GM12878 (cell line): ENCODE measurements around the gene DZANK1. TPM values are rescaled to one million over a fixed set of nuclear protein-coding genes. Genes with fewer than 3 reads are reported as not detected.

ENCODE experiments used
- ATAC-seq: fragments of 200-7000 bp; cut with Tn5 transposase; 3 replicates; pipeline ENCODE4 v1.9.1; 2020; ENCODE audit warnings: mild to moderate bottlenecking, moderate library complexity
- BruUV-seq: library from RNA; stranded (reverse); fragments of 400-500 nt; replicated peaks from 2 replicates; lab custom pipeline; 2021; lab: Mats Ljungman, UMichigan
- CTCF ChIA-PET: fragments of 300-600 bp; sonication (Branson Sonifier 250); formaldehyde crosslinking; extraction: SDS; loops from one replicate; lab custom pipeline; 2021; ENCODE audit warnings: inconsistent platforms; lab: Yijun Ruan, JAX
- POLR2A ChIA-PET: fragments of 350-600 bp; formaldehyde crosslinking; extraction: SDS; loops from one replicate; lab custom pipeline; 2021; ENCODE audit warnings: inconsistent platforms; lab: Charles Lee
- RAD21 ChIA-PET: fragments of 300-600 bp; sonication (Branson Sonifier 250); formaldehyde crosslinking; loops from one replicate; lab custom pipeline; 2023; ENCODE audit warnings: antibody characterized with exemption; ENCODE audit not compliant: unreplicated experiment; lab: Charles Lee
- SMC1A ChIA-PET: fragments of 300-600 bp; sonication (Branson Sonifier 250); formaldehyde crosslinking; loops from one replicate; lab custom pipeline; 2023; ENCODE audit not compliant: unreplicated experiment, uncharacterized antibody; lab: Charles Lee
- DNase-seq: peaks from one replicate; pipeline ENCODE4 v3.0.0-alpha.2; 2011; ENCODE audit warnings: low read depth, low spot score
- FAIRE-seq: peaks from 3 replicates; lab custom pipeline; 2011; peaks lifted over from hg19 to GRCh38; lab: Jason Lieb, UNC
- H2AFZ ChIP-seq: 2 replicates; pipeline ENCODE4 v1.6.0; 2011; ENCODE audit warnings: low read depth, low read length, control low read depth; ENCODE audit not compliant: control insufficient read depth
- H3K27ac ChIP-seq: 2 replicates; pipeline ENCODE4 v1.5.1; 2011; ENCODE audit warnings: control low read depth; ENCODE audit not compliant: control insufficient read depth, insufficient read depth
- H3K27me3 ChIP-seq, 2 experiments: replicated peaks in 1 of 2; 2 replicates each; pipeline versions ENCODE4 v1.6.0 to v1.6.1; 2011; ENCODE audit warnings: low read length in 1 of 2; ENCODE audit not compliant: control insufficient read depth in 2 of 2, insufficient read depth in 2 of 2
- H3K36me3 ChIP-seq, 2 experiments: 2 replicates each; pipeline ENCODE4 v1.5.1; 2011; ENCODE audit warnings: low read length in 1 of 2; ENCODE audit not compliant: control insufficient read depth in 2 of 2, insufficient read depth in 2 of 2
- H3K4me1 ChIP-seq: 2 replicates; pipeline ENCODE4 v1.6.1; 2011; ENCODE audit warnings: mild to moderate bottlenecking, low read length, moderate library complexity, mixed read lengths; ENCODE audit not compliant: control insufficient read depth, insufficient read depth
- H3K4me2 ChIP-seq: 2 replicates; pipeline ENCODE4 v1.6.0; 2011; ENCODE audit warnings: control low read depth; ENCODE audit not compliant: control insufficient read depth, insufficient read depth
- H3K4me3 ChIP-seq: fragments of 200-600 bp; sonication (generic); 2 replicates; pipeline ENCODE4 v1.5.1; 2016
- H3K79me2 ChIP-seq: 2 replicates; pipeline ENCODE4 v1.6.0; 2011; ENCODE audit warnings: low read length; ENCODE audit not compliant: control insufficient read depth, insufficient read depth
- H3K9ac ChIP-seq: 2 replicates; pipeline ENCODE4 v1.8.0; 2011; ENCODE audit warnings: low read length, control low read depth, mixed read lengths; ENCODE audit not compliant: control insufficient read depth, insufficient read depth
- H3K9me3 ChIP-seq: replicated peaks from 3 replicates; pipeline ENCODE4 v1.5.1; 2011; ENCODE audit warnings: mild to moderate bottlenecking, low read length; ENCODE audit not compliant: control insufficient read depth, insufficient read depth
- H4K20me1 ChIP-seq: 2 replicates; pipeline ENCODE4 v1.6.0; 2011; ENCODE audit not compliant: control insufficient read depth, insufficient read depth
- DPF2 ChIP-seq: fragments of 450-650 bp; IDR thresholded peaks from 2 replicates; pipeline ENCODE4 v1.6.1; 2017; ENCODE audit warnings: mild to moderate bottlenecking
- EGR1 ChIP-seq, 2 experiments: IDR thresholded peaks; 1 replicate in 1 of 2; 2 replicates in 1 of 2; pipeline ENCODE4 v1.6.1; 2011 to 2012; ENCODE audit warnings: low read depth in 2 of 2, low read length in 2 of 2, borderline replicate concordance in 1 of 2, mild to moderate bottlenecking in 1 of 2, moderate library complexity in 1 of 2
- KDM1A ChIP-seq: fragments of 200-600 bp; sonication (generic); IDR thresholded peaks from 2 replicates; pipeline ENCODE4 v1.6.1; 2016; ENCODE audit warnings: borderline replicate concordance
- NBN ChIP-seq: fragments of 450-650 bp; IDR thresholded peaks from 2 replicates; pipeline ENCODE4 v1.6.1; 2016
- NFIC ChIP-seq: IDR thresholded peaks from 2 replicates; pipeline ENCODE4 v1.6.1; 2012; ENCODE audit warnings: low read depth, mild to moderate bottlenecking, inconsistent platforms, low read length, moderate library complexity
- POLR2A ChIP-seq: IDR thresholded peaks from 2 replicates; pipeline ENCODE4 v1.6.1; 2011; ENCODE audit warnings: low read depth, mild to moderate bottlenecking, low read length
- RAD51 ChIP-seq: fragments of 450-650 bp; IDR thresholded peaks from 2 replicates; pipeline ENCODE4 v1.6.1; 2016; ENCODE audit warnings: moderate library complexity, mild to moderate bottlenecking, inconsistent platforms
- RFX5 ChIP-seq: IDR thresholded peaks from 2 replicates; pipeline ENCODE4 v1.6.1; 2011; ENCODE audit warnings: low read depth, low read length, improper control_type of control experiment
- SREBF1 ChIP-seq: IDR thresholded peaks from 2 replicates; pipeline ENCODE4 v1.6.1; 2012; ENCODE audit warnings: mild to moderate bottlenecking, low read length
- SRF ChIP-seq, 2 experiments: IDR thresholded peaks; 2 replicates each; pipeline ENCODE4 v1.6.1; 2011; ENCODE audit warnings: low read depth in 2 of 2, low read length in 2 of 2, mild to moderate bottlenecking in 1 of 2, moderate library complexity in 1 of 2
- ZNF217 ChIP-seq: fragments of 450-650 bp; IDR thresholded peaks from 2 replicates; pipeline ENCODE4 v1.6.1; 2017; ENCODE audit warnings: antibody characterized with exemption, mild to moderate bottlenecking
- ZZZ3 ChIP-seq: IDR thresholded peaks from 2 replicates; pipeline ENCODE4 v1.6.1; 2011; ENCODE audit warnings: low read depth; ENCODE audit not compliant: control insufficient read depth, insufficient read length
- WGBS: methylation state at CpG from one replicate; pipeline ENCODE4 v1.1.6; 2016; ENCODE audit warnings: low lambda C conversion rate; ENCODE audit not compliant: insufficient replicate concordance, insufficient coverage; ENCODE audit errors: missing lambda C conversion rate; 5-methylcytosine and 5-hydroxymethylcytosine counted together
- in situ Hi-C: fragments of 300-500 bp; cut with MboI; formaldehyde crosslinking; loops from 9 replicates; pipeline ENCODE4 v1.14.3; 2018; ENCODE audit warnings: mixed read lengths
- intact Hi-C: fragments of 100-400 bp; cut with micrococcal nuclease; formaldehyde crosslinking; loops from one replicate; pipeline ENCODE4 v1.14.2; 2022; ENCODE audit not compliant: unreplicated experiment
- polyA plus RNA-seq, 11 experiments: library from polyadenylated mRNA; depleted of rRNA in 4 of 11; unstranded in 6 of 11; stranded (reverse) in 5 of 11; fragments of >200 nt; fragmentation: Nextera tagmentation in 4 of 11; fragmentation: Illumina TruSeq in 1 of 11; extraction: Ambion mirVana in 4 of 11; extraction: Trizol in 1 of 11; gene quantifications; 1 replicate in 1 of 11; 2 replicates in 10 of 11; pipeline versions ENCODE4 v1.2.1 to v1.2.3, GENCODE V29; 2011 to 2016; ENCODE audit warnings: inconsistent platforms in 2 of 11, missing spikeins in 2 of 11, low read depth in 1 of 11
- total RNA-seq, 4 experiments: library from RNA; depleted of rRNA in 3 of 4; stranded (reverse); fragments of >200 nt in 3 of 4; fragmentation: Illumina TruSeq in 1 of 4; extraction: Trizol in 1 of 4; gene quantifications; 2 replicates each; pipeline versions ENCODE4 v1.2.1 to v1.2.3, GENCODE V29; 2013 to 2021
- TF ChIP-seq, protein P1 (sequence below): fragments of 150-350 bp; IDR thresholded peaks from 2 replicates; pipeline ENCODE4 v1.6.1; 2014; ENCODE audit warnings: mild to moderate bottlenecking, low read depth, low read length

Gene DZANK1
- total and polyA plus RNA-seq, 10 of the 15 experiments (the other 5 are each of a cell fraction or from before 2014, with no cell fraction given): 3.6 to 12.6 (median 6.5) TPM

DNA sequence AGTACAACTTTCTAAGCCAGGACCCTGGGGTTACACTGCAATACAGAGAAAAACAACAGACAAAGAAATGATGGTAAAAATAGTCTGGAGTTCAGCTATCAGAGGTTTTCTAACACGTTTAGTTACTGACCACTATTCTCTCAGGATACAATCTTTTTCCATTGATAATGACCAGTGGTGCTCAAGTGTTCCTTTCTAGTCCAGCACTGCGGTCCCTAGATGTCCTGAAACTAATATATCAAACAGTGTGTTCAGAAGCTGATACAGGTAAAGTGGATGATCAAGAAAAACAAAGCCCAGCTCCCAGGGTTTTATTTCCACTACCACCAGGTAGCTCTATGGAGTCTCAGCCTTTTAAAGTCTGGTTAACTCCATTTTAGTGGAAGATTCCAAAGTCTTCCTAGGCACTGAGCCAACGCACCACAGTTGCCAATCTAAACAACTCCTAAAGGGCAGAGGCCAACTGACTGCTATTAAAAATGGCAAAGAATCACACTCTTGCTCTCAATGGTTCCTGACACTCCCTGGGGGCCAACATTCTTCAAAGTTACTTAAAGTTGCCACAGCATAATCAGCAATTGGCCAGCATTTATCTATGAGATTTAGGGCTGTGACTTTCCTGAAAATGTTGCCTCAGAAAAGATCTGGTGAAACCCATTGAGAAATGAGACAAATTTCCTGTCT, 38.2 kb downstream of the DZANK1 start:
- no TSS peak for BruUV-seq
- H4K20me1 ChIP-seq: no peaks in the 10 kb centered on the region
- no peaks in the 10 kb centered on the region for H3K36me3 ChIP-seq
- H3K4me2 ChIP-seq: no peak overlapping the region
- no peak overlapping the region for H2AFZ ChIP-seq
- no peak for TF ChIP-seq POLR2A
- TF ChIP-seq RFX5: no peak
- TF ChIP-seq, protein P1, sequence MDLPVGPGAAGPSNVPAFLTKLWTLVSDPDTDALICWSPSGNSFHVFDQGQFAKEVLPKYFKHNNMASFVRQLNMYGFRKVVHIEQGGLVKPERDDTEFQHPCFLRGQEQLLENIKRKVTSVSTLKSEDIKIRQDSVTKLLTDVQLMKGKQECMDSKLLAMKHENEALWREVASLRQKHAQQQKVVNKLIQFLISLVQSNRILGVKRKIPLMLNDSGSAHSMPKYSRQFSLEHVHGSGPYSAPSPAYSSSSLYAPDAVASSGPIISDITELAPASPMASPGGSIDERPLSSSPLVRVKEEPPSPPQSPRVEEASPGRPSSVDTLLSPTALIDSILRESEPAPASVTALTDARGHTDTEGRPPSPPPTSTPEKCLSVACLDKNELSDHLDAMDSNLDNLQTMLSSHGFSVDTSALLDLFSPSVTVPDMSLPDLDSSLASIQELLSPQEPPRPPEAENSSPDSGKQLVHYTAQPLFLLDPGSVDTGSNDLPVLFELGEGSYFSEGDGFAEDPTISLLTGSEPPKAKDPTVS: no peak
- no peak for TF ChIP-seq EGR1 (IDR thresholded peaks at IDR 0.05; ENCODE audit: borderline replicate concordance in 1 of 2, low read depth in 2 of 2, low read length in 2 of 2)
- no peak for TF ChIP-seq SRF (IDR thresholded peaks at IDR 0.05; ENCODE audit: low read depth in 2 of 2, low read length in 2 of 2)
- DNase-seq (no peak), FAIRE-seq (no peak), ATAC-seq (no peak)
- H3K4me3 ChIP-seq: no peak overlapping the region
- H3K27me3 ChIP-seq: no peaks in the 10 kb centered on the region
- WGBS: 63% methylated on average over 3 of the region's 3 CpGs
- ChIA-PET CTCF (no interaction called here), SMC1A (no interaction called here), POLR2A (no interaction called here), RAD21 (no interaction called here)
- H3K9me3 ChIP-seq: no peaks in the 10 kb centered on the region
- H3K27ac ChIP-seq: no peak overlapping the region
- intact Hi-C loops: no loop called here
- H3K9ac ChIP-seq: no peak overlapping the region
- no peaks in the 10 kb centered on the region for H3K79me2 ChIP-seq
- no peaks in the 10 kb centered on the region for H3K4me1 ChIP-seq
- in situ Hi-C loops: no loop called here

DNA sequence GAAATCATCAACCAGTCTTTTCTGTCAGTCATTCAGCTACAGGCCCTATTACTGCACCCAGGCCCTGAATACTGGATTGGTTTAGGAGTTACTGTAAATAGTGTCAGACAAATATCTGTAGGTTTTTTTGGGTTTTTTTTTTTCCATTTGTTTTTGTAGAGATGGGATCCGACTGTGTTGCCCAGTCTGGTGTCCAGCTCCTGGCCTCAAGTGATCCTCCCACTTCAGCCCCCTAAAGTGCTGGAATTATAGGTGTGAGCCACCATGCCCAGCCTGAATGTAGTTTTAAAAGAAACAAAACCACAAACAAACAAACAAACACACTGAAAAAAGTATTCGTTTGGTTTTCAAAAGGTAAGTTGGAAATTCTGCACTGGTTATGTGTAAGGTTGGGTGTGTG, 39.6 kb downstream of the DZANK1 start:
- H3K27me3 ChIP-seq: no peaks in the 10 kb centered on the region
- in situ Hi-C loops (no loop called here), intact Hi-C loops (no loop called here)
- H3K9me3 ChIP-seq: no peaks in the 10 kb centered on the region
- no peak for FAIRE-seq
- CTCF ChIA-PET: interaction anchor here (0.6 kb wide), 1 partner anchor 108 kb away, joined by 3 read pairs; no protein-coding TSS in a partner anchor
- no TSS peak for BruUV-seq
- TF ChIP-seq ZNF217: no peak
- no peak for TF ChIP-seq NBN
- TF ChIP-seq DPF2: no peak
- TF ChIP-seq SREBF1: no peak
- TF ChIP-seq ZZZ3: no peak
- TF ChIP-seq KDM1A: no peak
- no peak for TF ChIP-seq NFIC
- no peak for TF ChIP-seq RAD51
- TF ChIP-seq, all 136 proteins: peak for 0
- Histone ChIP-seq H3K9ac (no peak overlapping the region), H2AFZ (no peak overlapping the region), H3K27ac (no peak overlapping the region), H3K4me2 (no peak overlapping the region), H3K36me3 (no peaks in the 10 kb centered on the region), H3K4me1 (no peaks in the 10 kb centered on the region), H3K79me2 (no peaks in the 10 kb centered on the region), H3K4me3 (no peak overlapping the region), H4K20me1 (no peaks in the 10 kb centered on the region)
- ATAC-seq (no peak), DNase-seq (no peak)
- POLR2A ChIA-PET: no interaction called here
- RAD21 ChIA-PET: no interaction called here
- 70% methylated on average over 2 of the region's 2 CpGs for WGBS
- SMC1A ChIA-PET: no interaction called here
